SK-N-SH treated with all-trans-retinoic acid at 6 μM for 48 hours (cell line): ENCODE results near the gene NRK.

Experiments
- ARNTL ChIP-seq: fragments of 450-650 bp; formaldehyde crosslinking; IDR thresholded peaks from 2 replicates; pipeline ENCODE4 v1.5.0; 2020; ENCODE audit warnings: low read depth, mild to moderate bottlenecking, moderate library complexity, borderline replicate concordance
- ISL1 ChIP-seq: fragments of 250-450 bp; sonication (Bioruptor Pico); IDR thresholded peaks from 2 replicates; pipeline ENCODE4 v2.1.2; 2022; ENCODE audit warnings: mild to moderate bottlenecking, moderate library complexity
- PPARA ChIP-seq: fragments of 250-450 bp; sonication (Bioruptor Pico); IDR thresholded peaks from 2 replicates; pipeline ENCODE4 v1.5.0; 2020; ENCODE audit warnings: mild to moderate bottlenecking, borderline replicate concordance
- TCF4 ChIP-seq: fragments of 250-450 bp; sonication (Bioruptor Pico); IDR thresholded peaks from 2 replicates; pipeline ENCODE4 v1.8.0; 2021; ENCODE audit warnings: mild to moderate bottlenecking, moderate library complexity, borderline replicate concordance
- ZC3H10 ChIP-seq: fragments of 250-450 bp; sonication (Bioruptor Pico); IDR thresholded peaks from 2 replicates; pipeline ENCODE4 v1.5.1; 2021; ENCODE audit warnings: mild to moderate bottlenecking, moderate library complexity
- ZFP30 ChIP-seq: fragments of 450-650 bp; formaldehyde crosslinking; IDR thresholded peaks from 2 replicates; pipeline ENCODE4 v1.5.0; 2022; ENCODE audit warnings: mild to moderate bottlenecking, moderate library complexity
- TF ChIP-seq, protein P1 (sequence below): fragments of 250-450 bp; sonication (Bioruptor Pico); IDR thresholded peaks from 2 replicates; pipeline ENCODE4 v1.8.0; 2021; ENCODE audit warnings: low read depth, mild to moderate bottlenecking, moderate library complexity, borderline replicate concordance
- TF ChIP-seq, protein P2 (sequence below): fragments of 250-450 bp; sonication (Bioruptor Pico); IDR thresholded peaks from 2 replicates; pipeline ENCODE4 v1.5.0; 2020; ENCODE audit warnings: mild to moderate bottlenecking, moderate library complexity

DNA sequence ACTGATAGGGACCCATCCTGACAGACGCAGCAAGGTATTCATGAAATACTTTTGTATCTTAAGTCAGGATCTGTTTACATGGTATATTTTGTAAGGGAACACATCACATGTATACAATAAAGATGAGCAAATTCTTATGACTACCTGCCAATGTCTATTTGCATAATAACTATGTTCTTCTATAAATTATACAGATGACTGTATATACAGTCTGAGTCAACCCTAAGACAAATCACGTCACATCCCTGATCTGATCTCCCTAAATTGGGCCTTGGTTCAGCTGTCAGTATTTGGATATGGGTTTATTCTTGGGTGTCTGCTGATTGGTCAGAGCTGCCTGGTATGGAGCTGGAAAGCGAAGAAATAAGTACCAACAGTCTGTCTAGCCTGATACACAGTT lies 122.9 kb downstream of the NRK start:
- TF ChIP-seq, protein P1, sequence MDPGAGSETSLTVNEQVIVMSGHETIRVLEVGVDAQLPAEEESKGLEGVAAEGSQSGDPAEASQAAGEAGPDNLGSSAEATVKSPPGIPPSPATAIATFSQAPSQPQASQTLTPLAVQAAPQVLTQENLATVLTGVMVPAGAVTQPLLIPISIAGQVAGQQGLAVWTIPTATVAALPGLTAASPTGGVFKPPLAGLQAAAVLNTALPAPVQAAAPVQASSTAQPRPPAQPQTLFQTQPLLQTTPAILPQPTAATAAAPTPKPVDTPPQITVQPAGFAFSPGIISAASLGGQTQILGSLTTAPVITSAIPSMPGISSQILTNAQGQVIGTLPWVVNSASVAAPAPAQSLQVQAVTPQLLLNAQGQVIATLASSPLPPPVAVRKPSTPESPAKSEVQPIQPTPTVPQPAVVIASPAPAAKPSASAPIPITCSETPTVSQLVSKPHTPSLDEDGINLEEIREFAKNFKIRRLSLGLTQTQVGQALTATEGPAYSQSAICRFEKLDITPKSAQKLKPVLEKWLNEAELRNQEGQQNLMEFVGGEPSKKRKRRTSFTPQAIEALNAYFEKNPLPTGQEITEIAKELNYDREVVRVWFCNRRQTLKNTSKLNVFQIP (CRISPR knock-in tag) = no peak
- no peak for TF ChIP-seq ZFP30 (CRISPR knock-in tag)
- no peak for TF ChIP-seq ARNTL (CRISPR knock-in tag)
- TF ChIP-seq PPARA (CRISPR knock-in tag) = no peak
- no peak for TF ChIP-seq ISL1
- TF ChIP-seq, protein P2, sequence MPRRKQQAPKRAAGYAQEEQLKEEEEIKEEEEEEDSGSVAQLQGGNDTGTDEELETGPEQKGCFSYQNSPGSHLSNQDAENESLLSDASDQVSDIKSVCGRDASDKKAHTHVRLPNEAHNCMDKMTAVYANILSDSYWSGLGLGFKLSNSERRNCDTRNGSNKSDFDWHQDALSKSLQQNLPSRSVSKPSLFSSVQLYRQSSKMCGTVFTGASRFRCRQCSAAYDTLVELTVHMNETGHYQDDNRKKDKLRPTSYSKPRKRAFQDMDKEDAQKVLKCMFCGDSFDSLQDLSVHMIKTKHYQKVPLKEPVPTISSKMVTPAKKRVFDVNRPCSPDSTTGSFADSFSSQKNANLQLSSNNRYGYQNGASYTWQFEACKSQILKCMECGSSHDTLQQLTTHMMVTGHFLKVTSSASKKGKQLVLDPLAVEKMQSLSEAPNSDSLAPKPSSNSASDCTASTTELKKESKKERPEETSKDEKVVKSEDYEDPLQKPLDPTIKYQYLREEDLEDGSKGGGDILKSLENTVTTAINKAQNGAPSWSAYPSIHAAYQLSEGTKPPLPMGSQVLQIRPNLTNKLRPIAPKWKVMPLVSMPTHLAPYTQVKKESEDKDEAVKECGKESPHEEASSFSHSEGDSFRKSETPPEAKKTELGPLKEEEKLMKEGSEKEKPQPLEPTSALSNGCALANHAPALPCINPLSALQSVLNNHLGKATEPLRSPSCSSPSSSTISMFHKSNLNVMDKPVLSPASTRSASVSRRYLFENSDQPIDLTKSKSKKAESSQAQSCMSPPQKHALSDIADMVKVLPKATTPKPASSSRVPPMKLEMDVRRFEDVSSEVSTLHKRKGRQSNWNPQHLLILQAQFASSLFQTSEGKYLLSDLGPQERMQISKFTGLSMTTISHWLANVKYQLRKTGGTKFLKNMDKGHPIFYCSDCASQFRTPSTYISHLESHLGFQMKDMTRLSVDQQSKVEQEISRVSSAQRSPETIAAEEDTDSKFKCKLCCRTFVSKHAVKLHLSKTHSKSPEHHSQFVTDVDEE = no peak
- no peak for TF ChIP-seq TCF4 (CRISPR knock-in tag)
- TF ChIP-seq ZC3H10 (CRISPR knock-in tag) = no peak
